Measurements from ENCODE around the gene TRPM2.
"Not testable (repeated sequence)": the region's sequence is repeated elsewhere in the genome, so short reads cannot be mapped to it uniquely, and the experiment has no call there.

TRPM2 gene

DNA sequence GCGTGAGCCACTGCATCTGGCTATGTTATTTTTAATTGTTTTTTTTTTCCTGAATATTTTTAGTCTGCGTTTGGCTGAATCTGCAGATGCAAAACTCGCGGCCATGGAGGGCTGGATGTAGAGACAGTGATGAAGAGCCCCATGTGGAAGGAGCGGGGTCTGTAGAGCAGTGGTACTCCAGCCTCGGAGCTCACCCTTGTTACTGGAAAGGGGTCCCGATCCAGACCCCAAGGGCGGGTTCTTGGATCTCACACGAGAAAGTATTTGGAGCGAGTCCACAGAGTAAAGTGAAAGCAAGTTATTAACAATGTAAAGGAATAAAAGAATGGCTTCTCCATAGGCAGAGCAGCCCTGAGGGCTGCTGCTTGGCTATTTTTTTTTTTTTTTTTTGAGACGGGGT is 2.7 kb downstream of the TRPM2 start:
- DNase-seq: no peak

DNA sequence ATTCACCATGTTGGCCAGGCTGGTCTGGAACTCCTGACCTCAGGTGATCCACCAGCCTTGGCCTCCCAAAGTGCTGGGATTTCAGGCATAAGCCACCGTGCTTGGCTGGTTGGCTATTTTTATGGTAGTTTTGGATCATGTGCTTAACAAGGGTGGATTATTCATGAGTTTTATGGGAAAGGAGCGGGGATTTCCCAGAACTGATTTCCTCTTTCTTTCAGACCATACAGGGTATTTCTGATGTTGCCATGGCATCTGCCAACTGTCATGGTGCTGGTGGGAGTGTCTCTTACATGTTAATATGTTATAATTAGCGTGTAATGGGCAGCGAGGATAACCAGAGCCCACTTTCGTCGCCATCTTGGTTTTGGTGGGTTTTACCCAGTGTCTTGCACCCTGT is 3.2 kb downstream of the TRPM2 start:
- DNase-seq: no peak

DNA sequence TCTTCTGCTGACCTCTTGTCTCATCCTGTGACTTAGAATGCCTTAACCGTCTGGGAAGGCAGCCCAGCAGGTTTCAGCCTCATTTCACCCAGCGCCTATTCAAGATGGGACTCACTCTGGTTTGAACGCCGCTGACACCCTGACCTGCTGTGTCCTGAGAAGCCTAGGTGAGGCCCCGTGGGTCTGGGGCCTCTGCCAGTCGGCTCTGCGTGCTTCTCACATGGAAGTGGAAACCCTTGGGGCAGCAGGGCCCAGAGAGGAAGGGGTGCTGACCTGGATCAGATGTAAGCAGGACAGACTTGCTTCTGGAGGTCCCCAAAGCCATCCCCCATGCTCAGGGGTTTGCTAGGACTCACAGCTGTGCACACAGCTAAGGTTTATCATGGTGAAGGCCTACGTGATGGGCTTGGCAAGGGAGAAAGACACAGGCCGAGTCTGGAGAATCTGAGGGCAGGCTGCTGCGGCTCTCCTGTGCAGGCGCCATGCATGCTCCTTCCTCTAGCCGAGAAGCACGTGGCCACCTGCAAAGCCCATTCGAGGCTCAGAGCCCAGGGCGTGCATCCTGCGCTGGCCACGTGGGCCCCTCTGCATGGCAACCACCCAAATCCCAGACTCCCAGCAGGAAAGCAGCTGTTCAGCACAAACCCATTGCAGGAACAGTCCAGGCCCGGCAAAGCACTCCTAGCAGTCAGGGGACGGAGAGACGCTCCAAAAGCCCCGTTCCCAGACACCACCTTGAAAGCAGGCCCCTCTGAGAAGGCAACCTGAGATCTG is 3.8 kb downstream of the TRPM2 start:
- DNase-seq: no peak

DNA sequence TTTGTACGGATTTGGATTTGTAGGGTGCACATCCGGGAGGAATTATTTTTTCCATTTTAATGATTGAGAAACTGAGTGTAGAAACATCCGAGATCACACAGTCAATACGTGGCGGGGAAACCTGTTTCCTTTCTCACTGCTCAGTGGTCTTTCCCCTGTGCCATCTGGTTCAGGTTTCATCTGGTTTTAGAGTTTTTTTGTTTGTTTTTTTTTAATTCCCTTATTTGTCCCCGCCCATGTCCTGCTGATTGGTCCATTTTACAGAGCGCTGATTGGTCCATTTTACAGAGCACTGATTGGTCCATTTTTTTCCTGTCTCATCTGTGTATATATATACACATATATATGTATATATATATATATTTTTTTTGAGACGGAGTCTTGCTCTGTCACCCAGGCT is 6.0 kb downstream of the TRPM2 start:
- DNase-seq: no peak

DNA sequence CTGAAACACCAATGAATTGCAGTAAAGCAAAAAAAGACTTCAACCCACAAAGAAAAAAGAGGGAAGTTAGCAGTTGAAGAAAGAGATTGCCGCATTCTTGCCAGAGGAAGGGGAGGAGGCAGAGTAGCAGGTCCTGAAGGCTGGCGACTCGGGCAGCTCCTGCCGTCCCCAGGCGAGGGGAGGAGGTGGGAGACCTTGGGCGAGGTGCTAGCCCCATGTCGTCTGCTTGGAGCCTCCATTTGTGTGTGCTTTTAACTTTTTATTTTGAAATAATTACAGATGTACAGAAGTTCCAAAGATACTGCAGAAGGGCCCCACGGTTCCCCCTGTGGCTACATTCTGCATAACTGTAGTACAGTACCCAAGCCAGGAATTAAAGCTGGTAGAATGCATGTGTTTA is 6.7 kb downstream of the TRPM2 start:
- DNase-seq: no peak

DNA sequence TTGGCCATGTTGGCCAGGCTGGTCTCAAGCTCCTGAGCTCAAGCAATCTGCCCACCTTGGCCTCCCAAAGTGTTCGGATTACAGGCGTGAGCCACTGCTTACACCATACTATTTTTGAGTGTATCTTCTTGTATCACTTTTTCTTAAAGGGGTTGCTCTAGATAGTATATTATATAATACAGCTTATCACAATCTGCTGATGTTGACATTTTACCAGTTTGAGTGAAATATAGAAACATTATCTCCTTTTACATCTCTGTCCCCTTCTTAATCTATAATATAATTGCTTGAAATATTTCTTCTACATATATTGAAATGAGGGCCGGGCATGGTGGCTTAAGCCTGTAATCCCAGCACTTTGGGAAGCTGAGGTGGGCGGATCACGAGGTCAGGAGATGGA is 8.5 kb downstream of the TRPM2 start:
- DNase-seq: not testable (repeated sequence)

DNA sequence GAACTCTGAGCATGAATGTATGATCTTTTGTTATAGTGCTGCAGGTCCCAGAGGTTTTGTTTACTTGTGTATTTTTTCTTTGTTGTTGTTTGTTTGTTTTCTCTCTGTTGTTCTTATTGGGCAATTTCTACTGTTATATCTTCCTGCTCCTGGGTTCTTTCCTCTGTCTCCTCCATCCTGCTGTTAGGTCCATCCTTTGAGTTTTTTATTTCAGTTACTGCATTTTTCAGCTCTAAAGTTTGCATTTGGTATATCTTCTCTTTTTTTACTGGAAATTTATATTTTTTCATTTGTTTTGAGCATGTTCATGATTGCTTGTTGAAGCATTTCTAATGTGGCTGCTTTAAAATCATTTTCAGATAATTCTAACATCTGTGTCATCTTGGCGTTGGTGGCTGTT is 9.9 kb downstream of the TRPM2 start:
- no peak for DNase-seq

DNA sequence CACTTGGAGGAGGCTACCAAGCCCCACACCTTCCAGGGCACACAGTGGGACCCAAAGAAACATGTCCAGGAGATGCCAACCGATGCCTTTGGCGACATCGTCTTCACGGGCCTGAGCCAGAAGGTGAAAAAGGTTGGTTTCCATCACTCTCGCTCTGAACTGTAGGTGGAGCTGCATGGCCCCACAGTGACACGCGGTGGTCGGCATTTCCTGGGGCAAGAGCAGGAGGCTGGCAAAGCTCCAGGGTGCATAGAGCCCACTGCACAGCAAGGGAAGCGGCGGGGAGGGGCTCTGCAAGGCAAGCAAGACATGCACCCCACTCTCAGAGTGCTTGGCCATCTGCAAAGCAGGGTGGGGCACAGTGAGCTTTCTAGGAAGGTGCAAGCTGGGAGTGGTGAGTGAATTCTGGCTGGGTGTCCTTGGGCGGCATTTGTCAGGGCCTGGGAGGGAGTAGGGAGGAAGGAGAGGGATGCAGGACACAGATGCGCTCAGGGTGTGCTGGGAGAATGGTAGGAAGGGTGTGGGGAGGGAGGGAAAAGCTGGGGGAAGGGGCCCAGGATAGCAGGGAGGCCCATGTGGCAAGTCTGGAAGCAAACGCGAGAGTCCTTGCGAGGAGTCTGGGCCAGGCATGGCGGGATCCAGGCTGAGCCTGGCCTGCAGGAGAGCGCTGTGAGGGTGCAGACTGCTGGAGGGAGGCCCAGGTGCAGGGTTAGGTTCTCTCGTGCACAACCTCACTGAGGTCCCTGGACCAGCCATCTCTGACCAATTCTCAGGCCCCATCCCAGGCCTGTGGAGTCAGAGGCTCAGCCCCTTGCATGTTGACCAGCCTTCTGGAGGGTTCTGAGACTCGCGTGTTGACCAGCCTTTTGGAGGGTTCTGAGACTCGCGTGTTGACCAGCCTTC is 11.0 kb downstream of the TRPM2 start:
- no peak for DNase-seq

DNA sequence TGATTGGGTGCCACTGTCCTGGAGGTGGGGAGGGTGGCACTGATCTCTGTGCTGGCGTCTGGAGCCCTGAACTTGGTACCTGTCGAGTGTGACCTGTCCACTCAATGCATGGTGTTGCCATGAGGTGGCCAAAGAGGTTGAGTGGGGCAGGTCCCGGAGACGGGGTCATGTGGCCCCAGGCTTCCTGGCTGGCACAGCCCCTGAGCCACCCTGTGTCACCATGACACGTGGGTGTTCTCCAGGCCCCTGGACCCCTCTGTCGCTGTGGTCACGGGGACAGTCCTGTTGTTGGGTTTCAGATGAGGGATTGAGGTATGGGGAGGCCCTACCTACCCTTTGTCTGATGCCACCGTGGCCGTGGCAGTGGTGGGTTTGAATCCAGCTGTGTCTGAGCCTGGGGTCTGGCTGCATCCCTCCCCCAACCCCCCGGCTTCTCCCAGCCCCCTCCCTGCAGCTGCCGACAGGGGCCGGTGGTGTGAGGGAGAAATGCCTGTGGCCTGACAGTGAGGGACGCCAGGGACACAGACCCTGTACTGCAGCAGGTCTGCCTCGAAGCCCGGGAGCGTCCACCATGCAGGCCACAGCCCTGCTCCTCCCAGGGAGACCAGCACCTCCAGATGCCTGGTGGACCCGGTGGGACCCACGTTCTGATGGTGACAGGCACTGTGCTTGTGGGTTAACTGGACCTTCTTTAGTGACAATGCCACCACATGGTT is 12.0 kb downstream of the TRPM2 start:
- DNase-seq: no peak

DNA sequence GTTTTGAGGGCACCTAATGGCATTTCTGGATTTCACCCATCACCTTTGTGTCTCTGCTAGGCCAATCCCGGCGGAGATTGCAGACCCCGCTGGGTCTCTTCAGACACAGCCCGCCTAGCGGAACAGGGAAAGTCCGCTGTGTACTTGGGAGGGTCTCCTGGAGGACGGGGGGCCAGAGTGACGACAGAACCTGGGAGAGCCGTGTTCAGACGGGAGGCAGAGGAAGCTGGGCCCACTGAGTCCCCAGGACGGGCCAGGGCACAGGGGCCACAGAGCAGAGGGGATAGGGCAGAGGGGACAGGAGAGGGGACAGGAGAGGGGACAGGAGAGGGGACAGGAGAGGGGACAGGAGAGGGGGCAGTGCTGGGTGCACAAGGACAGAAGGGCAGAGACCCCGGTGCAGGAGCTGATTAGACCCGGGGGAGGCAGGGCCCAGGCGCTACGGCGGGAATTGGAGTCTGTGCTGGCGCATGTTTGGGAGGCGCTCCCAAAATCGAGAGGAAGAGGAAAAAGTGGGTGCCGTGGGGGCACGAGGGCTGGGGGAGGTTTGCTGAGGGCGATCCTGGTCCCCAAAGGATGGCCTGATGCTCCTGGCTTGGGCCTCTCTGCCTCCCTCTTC is 12.7 kb downstream of the TRPM2 start:
- DNase-seq: no peak

DNA sequence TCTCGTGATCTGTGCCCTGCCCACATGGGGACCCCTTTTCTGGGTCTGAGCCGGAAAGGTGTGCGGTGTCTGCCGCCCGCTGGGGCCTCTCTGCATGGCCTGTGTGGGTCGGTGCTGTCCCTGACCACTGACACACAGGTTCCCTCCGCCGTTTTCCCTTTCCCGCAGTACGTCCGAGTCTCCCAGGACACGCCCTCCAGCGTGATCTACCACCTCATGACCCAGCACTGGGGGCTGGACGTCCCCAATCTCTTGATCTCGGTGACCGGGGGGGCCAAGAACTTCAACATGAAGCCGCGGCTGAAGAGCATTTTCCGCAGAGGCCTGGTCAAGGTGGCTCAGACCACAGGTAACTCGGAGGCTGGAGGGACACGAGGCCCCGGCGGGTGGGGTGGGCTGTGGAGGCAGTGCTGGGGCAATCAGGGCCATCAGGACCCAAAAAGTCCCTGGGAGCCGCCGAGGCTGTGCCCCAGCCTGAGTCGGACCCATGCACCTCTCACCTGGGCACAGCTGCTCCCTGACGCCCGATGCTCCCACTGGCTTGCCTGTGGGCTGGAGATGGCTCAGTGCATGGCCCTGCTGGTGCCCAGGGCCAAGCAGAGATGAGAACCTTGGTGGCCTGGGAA is 13.3 kb downstream of the TRPM2 start:
- no peak for DNase-seq

DNA sequence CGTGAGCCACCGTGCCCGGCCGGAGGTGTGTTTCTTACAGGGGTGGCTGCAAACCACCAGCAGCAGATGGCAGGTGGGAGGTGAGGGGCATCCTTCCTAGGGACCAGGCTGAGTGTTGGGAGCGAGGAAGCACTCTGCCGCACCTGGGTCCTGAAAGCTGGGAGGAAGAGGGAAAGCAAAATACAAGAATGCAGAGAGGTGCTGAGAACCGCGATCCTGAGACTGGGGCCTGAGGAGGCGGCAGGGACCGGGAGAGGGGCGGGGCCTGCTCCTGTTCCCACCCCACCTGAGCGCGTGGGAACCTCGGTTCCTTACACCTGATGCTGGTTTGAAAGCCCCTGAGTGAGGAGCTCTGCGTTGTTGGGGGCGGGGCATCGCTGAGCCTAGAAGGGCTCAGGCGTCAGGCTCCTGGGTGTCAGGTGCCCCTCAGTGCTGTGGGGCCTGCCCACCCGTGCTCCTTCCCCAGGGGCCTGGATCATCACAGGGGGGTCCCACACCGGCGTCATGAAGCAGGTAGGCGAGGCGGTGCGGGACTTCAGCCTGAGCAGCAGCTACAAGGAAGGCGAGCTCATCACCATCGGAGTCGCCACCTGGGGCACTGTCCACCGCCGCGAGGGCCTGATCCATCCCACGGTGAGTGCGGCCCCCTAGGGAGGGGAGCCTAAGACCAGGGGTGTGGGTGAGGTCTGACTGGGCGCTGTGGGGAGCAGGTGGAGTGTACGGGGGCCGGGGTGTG is 15.5 kb downstream of the TRPM2 start:
- no peak for DNase-seq

DNA sequence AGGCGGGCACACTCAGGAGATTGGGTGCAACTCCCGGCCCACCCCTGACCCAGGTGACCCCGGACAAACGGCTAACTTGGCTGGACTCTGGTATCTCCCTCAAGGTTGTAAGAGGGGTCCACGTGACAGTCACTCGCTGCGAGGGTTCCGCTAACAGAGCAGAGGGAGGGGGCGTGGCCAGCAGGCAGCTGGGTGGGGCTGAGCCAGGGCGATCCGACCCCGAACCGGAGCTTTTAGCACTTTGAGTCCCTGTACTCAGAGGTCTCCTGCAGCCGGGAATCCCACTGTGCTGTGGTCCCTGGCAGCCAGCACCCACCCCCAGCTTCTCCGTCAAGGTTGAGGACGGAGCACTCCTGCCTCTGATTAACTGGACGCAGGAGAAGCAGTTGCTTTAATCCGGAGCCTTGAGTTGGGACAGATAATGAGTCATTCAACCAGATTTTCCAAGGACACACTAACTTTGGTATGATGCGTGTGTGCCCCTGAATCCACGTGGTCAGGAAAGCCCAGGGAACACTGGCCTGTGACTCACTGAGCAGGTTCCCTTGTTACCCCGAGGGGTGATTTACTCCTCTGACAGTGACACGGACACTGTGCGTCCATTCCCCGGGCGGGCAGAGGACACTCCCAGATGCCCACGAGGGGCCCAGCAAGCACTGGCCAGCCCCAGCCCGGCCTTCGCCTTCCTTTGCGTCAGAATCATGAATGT is 16.8 kb downstream of the TRPM2 start:
- peak in 1 of 2 experiments; percentile 44 for DNase-seq

DNA sequence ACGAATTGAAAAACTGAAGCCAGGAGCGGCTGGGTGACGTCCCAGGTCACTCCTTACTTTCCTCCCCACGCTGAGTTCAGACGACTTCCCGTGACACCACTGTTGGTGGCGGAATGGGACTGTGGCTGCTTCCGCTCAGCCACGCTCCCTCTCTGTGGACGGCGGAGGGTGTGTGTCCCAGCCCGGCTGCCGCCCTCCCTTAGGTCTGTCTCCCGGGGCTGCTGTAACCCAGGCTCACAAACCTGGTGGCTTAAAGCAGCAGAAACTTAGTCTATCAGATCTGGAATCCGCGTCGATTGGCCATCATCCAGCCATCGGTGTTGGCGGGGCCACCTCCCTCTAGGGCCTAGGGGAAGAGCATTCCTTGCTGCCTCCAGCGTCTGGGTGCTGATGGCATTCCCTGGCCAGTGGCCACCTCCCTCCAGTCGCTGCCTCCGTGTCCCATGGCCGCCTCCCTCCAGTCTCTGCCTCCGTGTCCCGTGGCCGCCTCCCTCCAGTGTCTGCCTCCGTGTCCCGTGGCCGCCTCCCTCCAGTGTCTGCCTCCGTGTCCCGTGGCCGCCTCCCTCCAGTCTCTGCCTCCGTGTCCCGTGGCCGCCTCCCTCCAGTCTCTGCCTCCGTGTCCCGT is 17.5 kb downstream of the TRPM2 start:
- DNase-seq: no peak

DNA sequence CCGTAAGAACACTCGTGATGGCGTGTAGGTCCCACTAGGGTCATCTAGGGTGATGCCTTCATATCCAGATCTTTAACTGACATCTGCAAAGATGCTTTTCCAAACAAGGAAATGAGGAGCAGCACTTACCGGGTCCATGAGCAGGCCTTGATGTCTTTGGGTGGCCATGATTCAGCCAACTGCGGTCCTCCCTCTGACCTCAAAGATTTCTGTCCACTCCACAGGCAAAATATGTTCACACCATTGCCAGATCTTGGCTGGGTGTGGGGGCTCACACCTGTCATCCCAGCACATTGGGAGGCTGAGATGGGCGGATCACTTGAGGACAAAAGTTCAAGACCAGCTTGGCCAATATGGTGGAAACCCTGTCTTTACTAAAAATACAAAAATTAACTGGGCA is 18.2 kb downstream of the TRPM2 start:
- DNase-seq: no peak

DNA sequence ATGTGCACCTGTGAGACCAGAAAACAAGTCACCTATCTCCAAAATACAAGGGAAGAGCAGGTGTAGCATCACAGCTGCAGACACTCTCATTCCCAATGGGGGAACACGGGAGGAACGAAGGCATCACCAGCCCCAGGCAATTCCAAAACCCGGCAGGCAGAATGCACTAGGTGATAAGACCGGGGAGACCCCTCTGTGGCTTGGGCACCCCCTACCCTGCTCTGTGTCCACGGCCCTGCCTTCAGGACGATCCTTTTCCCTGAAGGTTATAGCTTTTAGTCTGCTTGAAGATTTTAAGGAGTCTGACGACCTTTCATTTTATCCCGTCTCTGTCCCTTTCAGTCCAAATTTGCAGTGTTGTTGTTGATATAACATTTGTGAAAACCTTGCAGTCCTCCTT is 19.2 kb downstream of the TRPM2 start:
- no peak for DNase-seq

DNA sequence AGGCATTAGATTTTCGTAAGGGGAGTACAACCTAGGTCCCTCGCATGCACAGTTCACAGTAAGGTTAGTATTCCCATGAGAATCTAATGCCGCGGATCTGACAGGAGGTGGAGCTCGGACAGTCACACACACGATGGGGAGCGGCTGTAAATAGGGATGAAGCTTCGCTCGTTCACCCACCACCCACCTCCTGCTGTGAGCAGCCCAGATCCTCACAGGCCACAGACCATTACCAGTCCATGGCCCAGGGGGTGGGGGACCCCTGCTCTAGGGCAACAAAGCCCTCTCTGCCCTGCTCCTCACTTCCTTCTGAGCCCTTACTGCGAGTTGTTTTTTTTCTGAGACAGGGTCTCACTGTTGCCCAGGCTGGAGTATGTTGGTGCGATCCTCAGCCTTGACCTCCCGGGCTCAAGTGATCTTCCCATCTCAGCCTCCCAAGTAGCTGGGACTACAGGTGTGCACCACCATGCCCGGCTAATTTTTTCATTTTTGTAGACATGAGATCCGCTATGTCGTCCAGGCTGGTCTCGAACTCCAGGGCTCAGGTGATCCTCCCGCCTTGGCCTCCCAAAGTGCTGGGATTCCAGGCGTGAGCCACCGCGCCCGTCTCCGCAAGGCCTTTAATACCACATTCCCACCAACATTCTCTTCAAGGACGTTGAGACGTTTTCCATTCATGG is 21.3 kb downstream of the TRPM2 start:
- DNase-seq: no peak

DNA sequence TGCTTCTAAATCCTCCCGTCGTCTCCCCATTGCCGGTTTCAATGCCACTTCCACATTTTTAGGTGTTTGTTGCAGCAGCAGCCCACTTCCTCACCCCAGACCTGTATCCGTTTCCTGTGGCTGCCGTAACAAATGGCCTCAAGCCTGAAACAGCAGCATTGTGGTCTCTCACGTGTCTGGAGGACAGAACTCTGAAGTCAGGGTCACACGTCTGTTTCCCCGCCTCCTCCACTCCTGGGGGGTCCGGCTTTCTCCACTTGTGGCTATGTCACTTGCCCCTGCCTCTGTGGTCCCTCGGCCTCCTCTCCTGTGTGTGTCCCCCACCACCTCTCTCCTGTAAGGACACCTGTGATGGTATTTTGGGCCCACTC is 21.8 kb downstream of the TRPM2 start:
- no peak for DNase-seq

DNA sequence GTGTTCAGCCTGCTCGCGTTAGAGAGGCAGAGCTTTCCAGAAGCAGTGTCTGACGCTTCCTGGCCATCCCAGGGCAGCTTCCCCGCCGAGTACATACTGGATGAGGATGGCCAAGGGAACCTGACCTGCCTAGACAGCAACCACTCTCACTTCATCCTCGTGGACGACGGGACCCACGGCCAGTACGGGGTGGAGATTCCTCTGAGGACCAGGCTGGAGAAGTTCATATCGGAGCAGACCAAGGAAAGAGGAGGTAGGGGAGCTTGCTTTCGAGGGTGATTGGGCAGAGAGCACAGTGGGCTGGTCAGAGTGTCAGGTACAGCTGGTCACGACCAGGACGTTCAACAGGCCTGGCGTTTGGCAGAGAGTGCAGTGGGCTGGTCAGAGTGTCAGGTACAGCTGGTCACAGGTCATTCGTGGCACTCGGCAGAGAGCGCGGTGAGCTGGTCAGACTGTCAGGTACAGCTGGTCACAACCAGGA is 22.4 kb downstream of the TRPM2 start:
- no peak for DNase-seq

DNA sequence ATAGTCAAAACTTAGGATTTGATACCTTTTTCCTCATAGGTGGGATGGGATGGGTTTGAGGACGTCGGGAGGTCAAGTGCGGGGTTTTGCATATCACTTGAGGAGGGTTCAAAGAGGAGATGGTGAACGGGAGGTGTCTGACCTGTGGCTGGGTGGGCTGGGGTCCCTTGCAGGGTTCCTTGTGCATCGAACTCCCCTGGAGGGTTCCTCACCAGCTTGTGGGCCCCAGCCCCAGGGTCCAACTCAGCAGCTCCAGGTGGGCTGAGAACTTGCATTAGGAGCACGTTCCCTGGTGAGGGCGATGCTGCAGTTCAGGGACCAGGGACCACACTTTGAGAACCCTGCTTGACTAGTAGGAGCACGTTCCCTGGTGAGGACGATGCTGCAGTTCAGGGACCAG is 23.2 kb downstream of the TRPM2 start:
- DNase-seq: no peak
